Measurements from ENCODE around the gene CDS2.

DNA sequence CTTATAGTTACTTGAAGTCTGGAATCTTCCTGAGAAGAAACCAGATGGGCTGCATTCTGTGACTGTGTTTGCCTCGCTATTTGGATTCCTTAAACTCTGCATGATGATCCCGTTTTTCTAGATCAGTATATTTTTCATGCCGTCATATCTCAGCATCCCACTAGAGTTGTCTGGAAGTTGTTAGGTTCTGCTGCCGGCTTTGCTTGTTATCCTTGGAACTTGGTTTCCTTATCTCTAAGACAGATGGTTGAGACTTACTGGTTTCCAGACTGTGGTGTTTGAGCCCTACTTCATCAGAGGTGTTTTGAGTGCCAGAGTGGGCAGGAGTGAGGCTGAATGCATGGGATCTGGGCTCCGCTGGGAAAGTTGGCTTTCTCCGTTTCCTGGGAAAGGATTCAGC, 50.3 kb downstream of the CDS2 start:
- TF ChIP-seq, protein P1, sequence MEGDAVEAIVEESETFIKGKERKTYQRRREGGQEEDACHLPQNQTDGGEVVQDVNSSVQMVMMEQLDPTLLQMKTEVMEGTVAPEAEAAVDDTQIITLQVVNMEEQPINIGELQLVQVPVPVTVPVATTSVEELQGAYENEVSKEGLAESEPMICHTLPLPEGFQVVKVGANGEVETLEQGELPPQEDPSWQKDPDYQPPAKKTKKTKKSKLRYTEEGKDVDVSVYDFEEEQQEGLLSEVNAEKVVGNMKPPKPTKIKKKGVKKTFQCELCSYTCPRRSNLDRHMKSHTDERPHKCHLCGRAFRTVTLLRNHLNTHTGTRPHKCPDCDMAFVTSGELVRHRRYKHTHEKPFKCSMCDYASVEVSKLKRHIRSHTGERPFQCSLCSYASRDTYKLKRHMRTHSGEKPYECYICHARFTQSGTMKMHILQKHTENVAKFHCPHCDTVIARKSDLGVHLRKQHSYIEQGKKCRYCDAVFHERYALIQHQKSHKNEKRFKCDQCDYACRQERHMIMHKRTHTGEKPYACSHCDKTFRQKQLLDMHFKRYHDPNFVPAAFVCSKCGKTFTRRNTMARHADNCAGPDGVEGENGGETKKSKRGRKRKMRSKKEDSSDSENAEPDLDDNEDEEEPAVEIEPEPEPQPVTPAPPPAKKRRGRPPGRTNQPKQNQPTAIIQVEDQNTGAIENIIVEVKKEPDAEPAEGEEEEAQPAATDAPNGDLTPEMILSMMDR (IDR thresholded peaks at IDR 0.05): no peak
- no peak for TF ChIP-seq POLR2A (IDR thresholded peaks at IDR 0.05)
